ENCODE results near the gene SNX14.

GRCh38 chr6:85561750-85562357 is 31.8 kb downstream of the SNX14 start:
- TF ChIP-seq CTCF (IDR thresholded peaks at IDR 0.05) = no peak
- TF ChIP-seq EP300 (IDR thresholded peaks at IDR 0.05) = no peak
- TF ChIP-seq POLR2A (IDR thresholded peaks at IDR 0.05) = no peak

All from ovary (tissue), 3 donors.